C4-2B (cell line): ENCODE results near the gene ZER1.

Experiments used
- CTCF ChIP-seq: fragments of 450-650 bp; conservative IDR thresholded peaks from 2 replicates; pipeline ENCODE4 v1.5.1; 2017; ENCODE audit warnings: mild to moderate bottlenecking
- ZFX ChIP-seq: fragments of 450-650 bp; IDR thresholded peaks from 2 replicates; pipeline ENCODE4 v1.6.1; 2017

GRCh38 chr9:128718475-128718874 is 53.3 kb downstream of the ZER1 start:
- no peak for TF ChIP-seq CTCF
- no peak for TF ChIP-seq ZFX
